ENCODE measurements around the gene COL25A1. TPM values are rescaled to one million over a fixed set of nuclear protein-coding genes. Genes with fewer than 3 reads are reported as not detected.

Gene COL25A1
- total RNA-seq, 4 donors from 2014 or later: 2.5 TPM; not detected in 3

GRCh38 chr4:109231331-109231730 lies 71.1 kb downstream of the COL25A1 start:
- no peak overlapping the region for H3K4me3 ChIP-seq
- DNase-seq: no peak
- H3K27me3 ChIP-seq: no peaks in the 10 kb centered on the region
- no peaks in the 10 kb centered on the region for H3K36me3 ChIP-seq
- H3K9me3 ChIP-seq: no peaks in the 10 kb centered on the region
- H3K4me1 ChIP-seq: no peaks in the 10 kb centered on the region
- TF ChIP-seq POLR2A (IDR thresholded peaks at IDR 0.05) (no peak), CTCF (IDR thresholded peaks at IDR 0.05) (no peak)
- no peak overlapping the region for H3K27ac ChIP-seq

DNA sequence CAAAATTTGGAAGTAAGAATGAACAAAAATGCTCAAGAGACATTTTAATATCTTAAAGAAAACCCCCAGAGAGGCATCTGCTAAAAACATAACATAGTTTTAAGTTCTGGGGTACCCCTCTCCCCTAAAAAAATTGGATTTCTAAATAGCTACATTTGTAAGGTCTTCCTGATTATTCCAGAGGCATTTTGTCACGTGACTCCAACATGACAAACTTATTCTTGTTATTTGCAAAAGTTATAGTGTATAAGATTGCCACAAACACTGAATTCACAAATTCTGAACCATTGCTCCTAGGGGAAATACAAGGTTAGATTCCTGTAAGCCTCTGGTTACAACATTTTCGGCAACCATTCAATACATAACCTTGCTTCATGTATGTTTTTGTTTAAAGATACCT lies 73.4 kb downstream of the COL25A1 start:
- Histone ChIP-seq H3K9me3 (no peaks in the 10 kb centered on the region), H3K4me3 (no peak overlapping the region), H3K27me3 (no peaks in the 10 kb centered on the region), H3K36me3 (no peaks in the 10 kb centered on the region), H3K4me1 (no peaks in the 10 kb centered on the region), H3K27ac (no peak overlapping the region)
- no peak for DNase-seq
- TF ChIP-seq CTCF (IDR thresholded peaks at IDR 0.05) (no peak), POLR2A (IDR thresholded peaks at IDR 0.05) (no peak)

- Histone ChIP-seq H3K27me3 (no peaks in the 10 kb centered on the region), H3K4me3 (no peak overlapping the region), H3K27ac (no peak overlapping the region), H3K4me1 (no peaks in the 10 kb centered on the region), H3K9me3 (no peaks in the 10 kb centered on the region), H3K36me3 (no peaks in the 10 kb centered on the region)
- TF ChIP-seq CTCF (IDR thresholded peaks at IDR 0.05) (no peak), POLR2A (IDR thresholded peaks at IDR 0.05) (no peak)
- DNase-seq: no peak
Observed at GRCh38 chr4:109218288-109218687, 84.2 kb downstream of the COL25A1 start.

DNA sequence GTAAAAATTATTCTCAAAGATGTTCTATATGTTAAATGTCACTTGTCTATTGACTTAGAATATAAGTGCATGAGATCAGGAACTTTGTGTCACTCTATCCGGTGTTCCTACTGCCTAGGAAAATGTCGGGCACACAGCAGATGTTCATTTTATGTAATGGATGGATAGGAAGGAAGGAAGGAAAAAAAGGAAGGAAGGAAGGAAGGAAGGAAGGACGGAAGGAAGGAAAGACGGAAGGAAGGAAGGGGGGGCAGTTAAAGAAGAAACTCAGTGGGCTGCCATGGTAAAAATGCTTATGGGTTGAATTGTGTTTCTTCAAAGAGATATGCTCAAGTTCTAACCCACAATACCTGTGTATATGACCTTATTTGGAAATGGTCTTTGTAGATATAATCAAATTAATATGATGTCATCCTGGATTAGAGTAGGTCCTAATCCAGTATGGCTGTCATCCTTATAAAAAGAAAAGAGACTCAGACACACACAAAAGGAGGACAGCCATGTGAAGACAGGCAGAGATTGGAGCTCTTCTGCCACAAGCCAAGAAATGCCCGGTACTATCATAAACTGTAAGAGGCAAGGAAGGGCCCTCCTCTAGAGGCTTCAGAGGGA lies 86.3 kb downstream of the COL25A1 start:
- H3K4me3 ChIP-seq: no peak overlapping the region
- no peak overlapping the region for H3K27ac ChIP-seq
- TF ChIP-seq POLR2A (IDR thresholded peaks at IDR 0.05) (no peak), CTCF (IDR thresholded peaks at IDR 0.05) (no peak)
- H3K27me3 ChIP-seq: no peaks in the 10 kb centered on the region
- H3K4me1 ChIP-seq: no peaks in the 10 kb centered on the region
- DNase-seq: no peak
- H3K36me3 ChIP-seq: no peaks in the 10 kb centered on the region
- no peaks in the 10 kb centered on the region for H3K9me3 ChIP-seq

DNA sequence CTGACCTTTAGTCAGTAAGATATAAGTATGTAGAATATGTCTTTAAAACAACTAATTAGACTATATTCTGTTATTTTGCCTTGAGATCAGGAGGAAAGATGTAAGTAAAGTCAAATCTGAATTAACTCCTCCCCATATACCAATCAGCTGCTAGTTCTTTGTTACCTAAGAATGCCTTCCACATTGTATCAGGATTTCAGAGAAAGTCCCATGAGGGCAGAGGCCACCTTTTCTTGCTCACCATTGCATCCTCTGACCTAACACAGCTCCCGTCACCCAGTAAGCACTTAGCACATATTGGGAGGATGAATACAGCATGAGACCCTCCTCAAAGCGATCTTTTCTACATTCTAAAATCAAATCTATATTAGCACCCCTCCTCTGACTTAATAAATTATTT lies 87.0 kb downstream of the COL25A1 start:
- no peak for DNase-seq
- Histone ChIP-seq H3K36me3 (no peaks in the 10 kb centered on the region), H3K9me3 (no peaks in the 10 kb centered on the region), H3K27ac (no peak overlapping the region), H3K27me3 (no peaks in the 10 kb centered on the region), H3K4me3 (no peak overlapping the region), H3K4me1 (no peaks in the 10 kb centered on the region)
- TF ChIP-seq CTCF (IDR thresholded peaks at IDR 0.05) (no peak), POLR2A (IDR thresholded peaks at IDR 0.05) (no peak)
